SKM-1 treated with dmso at 0.1 percent for 144 hours (cell line): Measurements from ENCODE around the gene STRAP.
"Not testable (repeated sequence)": the region's sequence is repeated elsewhere in the genome, so short reads cannot be mapped to it uniquely, and the experiment has no call there.

Experiments
- DNase-seq: peaks from one replicate; lab custom pipeline; 2025; ENCODE audit not compliant: unreplicated experiment; lab: John Stamatoyannopoulos, UW

The STRAP gene

GRCh38 chr12:15919418-15919817 is 37.2 kb downstream of the STRAP start:
- no peak for DNase-seq

- no peak for DNase-seq
Observed at GRCh38 chr12:15924956-15925355, 42.8 kb downstream of the STRAP start.

GRCh38 chr12:15928346-15928745 is 46.2 kb downstream of the STRAP start:
- no peak for DNase-seq

GRCh38 chr12:15928870-15929571 is 46.8 kb downstream of the STRAP start:
- DNase-seq: no peak

DNA sequence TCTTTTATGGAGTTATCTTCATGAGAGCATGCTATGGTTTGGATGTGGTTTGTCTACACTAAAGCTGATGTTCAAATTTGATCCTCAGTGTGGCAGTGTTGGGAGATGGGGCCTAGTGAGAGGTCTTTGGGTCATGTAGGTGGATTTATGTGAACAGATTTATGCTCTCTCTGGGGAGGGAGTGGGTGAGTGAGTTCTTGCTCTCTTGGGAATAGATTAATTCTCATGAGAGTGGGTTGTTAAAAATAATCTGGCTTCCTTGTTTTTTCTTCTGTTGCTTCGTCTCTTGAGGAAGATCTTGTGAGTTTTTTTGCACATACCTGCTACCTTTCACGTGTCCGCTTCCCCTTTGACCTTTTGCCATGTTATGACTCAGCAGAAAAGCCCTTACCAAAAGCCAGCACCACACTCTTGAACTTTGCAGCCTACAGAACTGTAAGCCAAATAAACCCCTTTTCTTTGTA is 49.4 kb downstream of the STRAP start:
- no peak for DNase-seq

GRCh38 chr12:15932327-15932726 is 50.1 kb downstream of the STRAP start:
- DNase-seq: no peak

DNA sequence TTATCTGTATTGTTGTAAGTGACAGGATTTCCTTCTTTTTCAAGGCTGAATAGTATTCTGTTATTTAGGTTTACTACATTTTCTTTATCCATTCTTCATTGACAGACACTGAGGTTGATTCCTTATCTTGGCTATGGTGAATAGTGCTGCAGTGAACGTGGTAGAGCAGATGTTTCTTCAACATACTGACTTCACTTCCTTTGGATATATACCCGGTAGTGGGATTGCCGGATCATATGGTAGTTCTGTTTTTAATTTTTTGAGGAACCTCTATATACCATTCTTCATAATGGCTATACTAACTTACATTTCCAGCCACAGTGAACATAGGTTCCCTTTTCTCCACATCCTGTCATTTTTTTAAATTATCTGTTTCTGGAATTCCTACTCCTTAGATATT is 50.8 kb downstream of the STRAP start:
- no peak for DNase-seq

DNA sequence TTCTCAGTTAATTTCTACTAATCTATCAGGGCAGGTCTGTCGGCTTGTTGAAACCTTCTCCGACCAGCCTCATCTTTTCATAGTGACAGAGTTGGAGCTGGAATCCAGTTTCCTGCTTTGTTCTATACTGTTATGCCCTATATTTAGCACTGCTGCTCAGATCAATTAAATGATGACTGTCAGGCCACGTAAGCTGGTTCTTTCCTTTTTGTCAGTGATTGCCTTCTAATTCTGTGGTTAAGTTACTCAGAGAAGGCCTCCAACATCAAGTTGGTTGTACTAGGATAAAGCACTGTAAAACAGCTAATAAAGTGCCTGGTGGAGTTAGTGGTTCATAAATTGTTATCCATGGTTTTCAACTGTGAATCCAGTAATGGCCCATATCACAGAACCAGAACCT is 51.6 kb downstream of the STRAP start:
- no peak for DNase-seq

GRCh38 chr12:15936751-15937150 is 54.6 kb downstream of the STRAP start:
- DNase-seq: no peak

- DNase-seq: no peak
Observed at GRCh38 chr12:15937902-15938301, 55.7 kb downstream of the STRAP start.

DNA sequence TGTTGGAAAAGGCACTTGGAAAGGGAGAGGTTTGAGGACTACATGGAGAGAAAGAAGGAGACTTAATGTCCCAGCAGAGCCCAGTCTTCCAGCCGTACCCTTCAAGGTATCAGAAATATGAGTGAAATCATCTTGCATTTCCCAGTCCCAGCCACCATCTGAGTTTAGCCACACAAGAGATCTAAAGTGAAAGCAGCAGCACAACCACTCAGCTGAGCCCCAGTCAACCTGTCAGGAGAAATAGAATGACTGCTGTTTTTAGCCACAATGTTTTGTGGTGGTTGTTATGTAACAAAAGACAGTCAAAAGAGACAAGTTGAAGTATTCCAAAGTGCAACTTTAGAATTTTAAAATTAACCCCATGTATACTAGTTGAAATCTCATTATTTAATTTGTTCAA is 56.9 kb downstream of the STRAP start:
- DNase-seq: no peak

DNA sequence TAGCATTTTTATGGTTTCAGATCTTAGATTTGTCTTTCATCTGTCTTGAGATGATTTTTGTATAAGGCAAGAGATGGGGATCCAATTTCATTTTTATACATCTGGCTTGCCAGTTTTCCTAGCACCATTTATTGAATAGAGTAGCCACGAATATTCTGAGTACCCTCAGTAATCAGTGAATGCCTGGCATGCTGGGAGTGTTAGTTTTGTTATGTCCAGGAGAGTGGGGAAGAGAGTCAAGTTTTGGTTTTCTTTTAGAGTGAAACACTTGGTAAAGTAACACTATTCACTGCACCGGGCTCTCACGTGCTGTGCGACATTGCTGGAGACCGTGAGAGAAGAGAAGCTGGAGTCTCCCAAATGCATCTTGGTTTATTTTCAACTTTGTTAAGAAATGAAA is 60.3 kb downstream of the STRAP start:
- no peak for DNase-seq

DNA sequence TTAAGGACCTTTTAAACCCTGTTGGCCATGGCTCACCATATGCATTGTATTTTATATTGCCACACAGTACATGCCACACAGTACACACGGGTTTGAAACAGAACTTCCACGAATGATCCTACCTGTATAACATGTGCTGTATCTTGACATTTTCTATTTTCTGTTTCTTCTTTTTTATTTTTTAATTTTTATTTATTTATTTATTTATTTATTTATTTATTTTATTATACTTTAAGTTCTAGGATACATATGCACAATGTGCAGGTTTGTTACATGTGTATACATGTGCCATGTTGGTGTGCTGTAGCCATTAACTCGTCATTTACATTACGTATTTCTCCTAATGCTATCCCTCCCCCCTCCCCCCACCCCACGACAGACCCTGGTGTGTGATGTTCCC is 61.3 kb downstream of the STRAP start:
- DNase-seq: not testable (repeated sequence)

DNA sequence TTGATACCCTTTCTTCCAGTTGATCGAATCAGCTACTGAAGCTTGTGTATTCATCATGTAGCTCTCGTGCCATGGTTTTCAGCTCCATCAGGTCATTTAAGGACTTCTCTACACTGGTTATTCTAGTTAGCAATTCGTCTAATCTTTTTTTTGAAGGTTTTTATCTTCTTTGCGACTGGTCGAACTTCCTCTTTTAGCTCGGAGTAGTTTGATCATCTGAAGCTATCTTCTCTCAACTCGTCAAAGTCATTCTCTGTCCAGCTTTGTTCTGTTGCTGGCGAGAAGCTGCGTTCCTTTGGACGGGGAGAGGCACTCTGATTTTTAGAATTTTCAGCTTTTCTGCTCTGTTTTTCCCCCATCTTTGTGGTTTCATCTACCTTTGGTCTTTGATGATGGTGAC is 66.3 kb downstream of the STRAP start:
- not testable (repeated sequence) for DNase-seq
